Stimulated activated effector memory CD8-positive, alpha-beta T cell treated with anti-CD3 and anti-CD28 coated beads, Interleukin-12 subunit alpha, Interleukin-12 subunit beta, amount 100 ng/mL, for 72 hours (primary cell): Measurements from ENCODE around the gene SARDH.

Experiments
- ATAC-seq: fragments of 150-1000 bp; cut with Tn5 transposase; 2 replicates; pipeline ENCODE4 v1.10.0; 2021
- DNase-seq, 2 donors: peaks; one replicate each; pipeline ENCODE4 v3.0.0; 2021 to 2022; ENCODE audit warnings: low spot score in 2 of 2
- H3K27ac Mint-ChIP-seq: one replicate; pipeline ENCODE4 v1.8.0; 2022; ENCODE audit warnings: mild to moderate bottlenecking, mixed read lengths
- H3K36me3 Mint-ChIP-seq: one replicate; pipeline ENCODE4 v1.8.0; 2022; ENCODE audit warnings: mild to moderate bottlenecking, mixed read lengths
- H3K4me1 Mint-ChIP-seq: one replicate; pipeline ENCODE4 v1.8.0; 2022; ENCODE audit warnings: mixed read lengths
- H3K4me3 Mint-ChIP-seq: one replicate; pipeline ENCODE4 v1.8.0; 2022; ENCODE audit warnings: mild to moderate bottlenecking, mixed read lengths
- H3K9me3 Mint-ChIP-seq: one replicate; pipeline ENCODE4 v1.8.0; 2022; ENCODE audit warnings: mixed read lengths

Gene SARDH

GRCh38 chr9:133658442-133659431 lies 79.4 kb downstream of the SARDH start:
- ATAC-seq, result no peak
- Mint-ChIP-seq H3K9me3 (no peaks in the 10 kb centered on the region), H3K4me1 (peaks cover 6% of the 10 kb centered on the region), H3K27ac (no peak overlapping the region), H3K4me3 (no peak overlapping the region), H3K36me3 (no peaks in the 10 kb centered on the region)
- no peak for DNase-seq

DNA sequence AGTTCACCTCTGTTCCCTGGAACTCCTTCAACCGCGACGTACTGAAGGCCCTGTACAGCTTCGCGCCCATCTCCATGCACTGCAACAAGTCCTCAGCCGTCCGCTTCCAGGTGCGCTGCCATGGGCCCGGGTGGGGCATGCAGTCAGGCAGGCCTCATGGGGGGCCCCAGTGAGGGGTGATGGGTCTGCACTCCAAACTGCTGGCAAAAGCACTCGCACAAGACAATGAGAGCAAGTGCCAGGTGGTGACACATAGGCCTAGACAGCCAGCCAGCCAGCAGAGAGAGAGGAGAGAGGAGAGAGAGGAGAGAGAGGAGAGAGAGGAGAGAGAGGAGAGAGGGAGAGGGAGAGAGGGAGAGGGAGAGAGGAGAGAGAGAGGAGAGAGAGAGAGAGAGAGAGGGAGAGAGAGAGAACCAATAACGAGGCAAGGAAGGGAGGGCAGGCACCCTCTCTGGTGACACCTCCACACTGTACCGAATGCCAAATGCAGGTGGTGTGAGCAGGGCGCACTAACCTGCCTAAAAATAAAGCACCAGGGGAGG lies 81.0 kb downstream of the SARDH start:
- H3K4me1 Mint-ChIP-seq, result peaks cover 6% of the 10 kb centered on the region
- no peaks in the 10 kb centered on the region for H3K9me3 Mint-ChIP-seq
- no peak overlapping the region for H3K4me3 Mint-ChIP-seq
- DNase-seq (no peak), ATAC-seq (no peak)
- H3K27ac Mint-ChIP-seq, result no peak overlapping the region
- no peaks in the 10 kb centered on the region for H3K36me3 Mint-ChIP-seq

- Mint-ChIP-seq H3K36me3 (no peaks in the 10 kb centered on the region), H3K9me3 (no peaks in the 10 kb centered on the region), H3K4me3 (no peak overlapping the region), H3K4me1 (peaks cover 6% of the 10 kb centered on the region), H3K27ac (no peak overlapping the region)
- no peak for ATAC-seq
- no peak for DNase-seq
These were observed 81.7 kb downstream of the SARDH start for GRCh38 chr9:133656211-133657119.

- Mint-ChIP-seq H3K4me1 (peaks cover 6% of the 10 kb centered on the region), H3K9me3 (no peaks in the 10 kb centered on the region), H3K27ac (no peak overlapping the region), H3K36me3 (no peaks in the 10 kb centered on the region), H3K4me3 (no peak overlapping the region)
- DNase-seq (no peak), ATAC-seq (no peak)
These were observed 82.5 kb downstream of the SARDH start for GRCh38 chr9:133655701-133656100.

DNA sequence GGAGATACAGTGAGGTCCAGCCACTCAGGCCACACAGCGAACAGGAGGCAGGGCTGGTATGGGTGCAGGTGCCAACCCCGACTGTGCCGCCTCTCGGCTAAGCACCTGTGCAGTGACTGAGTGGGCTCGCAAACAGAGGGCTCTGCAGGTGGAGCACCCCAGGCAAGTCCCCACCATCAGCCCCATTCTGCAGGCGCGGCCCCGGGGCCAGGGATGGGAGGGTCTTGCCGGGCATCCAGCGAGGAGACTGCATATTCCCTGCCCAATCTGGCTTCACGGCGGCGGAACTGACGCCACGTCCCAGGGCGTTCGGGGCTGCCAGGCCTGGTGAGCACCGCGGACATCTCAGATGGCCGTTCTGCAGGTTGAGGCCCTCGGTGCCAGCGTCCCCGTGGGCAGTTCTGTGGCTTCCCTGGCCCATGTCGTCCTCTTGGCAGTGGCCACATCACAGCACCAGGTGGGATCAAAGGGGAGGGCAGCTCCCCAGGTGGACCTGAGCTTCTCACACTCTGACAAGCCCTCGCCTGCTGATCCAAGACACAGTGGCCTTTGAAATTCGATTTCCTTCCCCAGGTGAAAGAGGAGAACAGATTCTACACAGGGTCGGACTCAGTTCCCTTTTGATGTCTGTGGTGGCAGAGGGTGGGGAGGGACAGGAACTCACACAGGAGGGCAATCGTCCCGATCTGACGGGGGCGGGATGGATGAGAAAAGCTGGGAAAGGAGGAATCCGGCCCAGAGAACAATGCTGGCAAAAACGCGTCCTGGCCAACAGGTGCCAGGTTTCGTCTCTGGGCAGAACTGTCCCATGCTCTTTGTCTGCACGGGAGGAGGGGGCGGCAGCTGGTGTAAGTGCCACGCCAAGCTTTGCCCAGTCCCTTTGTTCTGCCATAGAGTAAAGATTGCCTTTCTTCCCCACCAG lies 83.2 kb downstream of the SARDH start:
- no peak for ATAC-seq
- H3K4me3 Mint-ChIP-seq, result no peak overlapping the region

DNA sequence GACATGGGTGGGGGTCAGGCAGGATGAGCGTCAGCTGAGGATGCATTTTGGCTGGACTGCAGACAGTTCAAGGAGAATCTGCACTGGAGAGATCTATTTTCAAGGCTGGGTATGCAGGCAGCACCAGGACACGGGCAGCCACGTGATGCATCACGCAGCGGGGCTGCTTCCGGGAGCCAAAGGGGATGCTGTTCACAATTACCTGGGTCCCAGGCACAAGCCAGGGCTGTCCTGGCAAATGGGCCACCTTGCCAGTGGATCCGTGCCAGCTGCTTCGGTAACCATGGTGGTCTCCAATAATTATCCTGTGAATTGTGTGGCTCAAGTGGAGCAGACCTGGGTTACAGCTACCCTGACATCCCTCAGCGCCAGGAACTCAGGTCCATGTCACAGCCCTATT lies 84.5 kb downstream of the SARDH start:
- no peaks in the 10 kb centered on the region for H3K9me3 Mint-ChIP-seq
- no peak overlapping the region for H3K4me3 Mint-ChIP-seq
- no peaks in the 10 kb centered on the region for H3K4me1 Mint-ChIP-seq
- DNase-seq, result no peak
- H3K36me3 Mint-ChIP-seq, result no peaks in the 10 kb centered on the region
- no peak for ATAC-seq
- peak overlapping the region; percentile 48 for H3K27ac Mint-ChIP-seq

More for the DNA sequence above, 83.2 kb downstream of the SARDH start:
- no peak for DNase-seq
- H3K27ac Mint-ChIP-seq, result no peak overlapping the region
- H3K9me3 Mint-ChIP-seq, result no peaks in the 10 kb centered on the region
- peaks cover 3% of the 10 kb centered on the region for H3K4me1 Mint-ChIP-seq
- H3K36me3 Mint-ChIP-seq, result no peaks in the 10 kb centered on the region

GRCh38 chr9:133650026-133650425 lies 88.1 kb downstream of the SARDH start:
- H3K4me1 Mint-ChIP-seq, result no peaks in the 10 kb centered on the region
- H3K9me3 Mint-ChIP-seq, result no peaks in the 10 kb centered on the region
- H3K36me3 Mint-ChIP-seq, result no peaks in the 10 kb centered on the region
- DNase-seq (no peak), ATAC-seq (no peak)
- H3K4me3 Mint-ChIP-seq, result no peak overlapping the region
- H3K27ac Mint-ChIP-seq, result no peak overlapping the region

GRCh38 chr9:133649194-133649593 lies 89.0 kb downstream of the SARDH start:
- DNase-seq (no peak), ATAC-seq (no peak)
- Mint-ChIP-seq H3K4me1 (no peaks in the 10 kb centered on the region), H3K9me3 (no peaks in the 10 kb centered on the region), H3K36me3 (no peaks in the 10 kb centered on the region), H3K4me3 (no peak overlapping the region), H3K27ac (no peak overlapping the region)

- no peak for DNase-seq
- H3K4me1 Mint-ChIP-seq, result no peaks in the 10 kb centered on the region
- ATAC-seq, result no peak
- no peak overlapping the region for H3K4me3 Mint-ChIP-seq
- H3K27ac Mint-ChIP-seq, result no peak overlapping the region
- no peaks in the 10 kb centered on the region for H3K9me3 Mint-ChIP-seq
- no peaks in the 10 kb centered on the region for H3K36me3 Mint-ChIP-seq
These were observed 90.2 kb downstream of the SARDH start for GRCh38 chr9:133647765-133648469.

DNA sequence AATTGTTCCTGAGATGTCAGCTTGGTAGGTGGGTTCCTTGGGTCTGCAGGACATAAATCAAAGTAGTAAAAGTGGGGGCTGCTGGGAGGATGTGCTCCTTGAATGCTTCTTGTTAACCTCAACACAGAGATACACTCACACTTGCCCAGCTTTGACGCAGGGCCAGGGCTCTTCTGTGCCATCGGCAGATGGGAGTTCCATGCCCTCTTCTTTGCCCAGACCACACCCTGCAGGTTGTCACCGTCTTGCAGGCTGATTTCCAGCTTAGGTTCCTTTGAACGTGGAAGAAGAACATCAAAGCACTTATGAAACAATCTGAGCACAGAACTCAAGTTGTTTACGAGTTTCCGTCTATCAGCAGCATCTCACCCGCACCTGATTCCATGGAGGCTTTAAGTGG lies 91.0 kb downstream of the SARDH start:
- Mint-ChIP-seq H3K4me1 (no peaks in the 10 kb centered on the region), H3K36me3 (no peaks in the 10 kb centered on the region), H3K4me3 (no peak overlapping the region), H3K27ac (no peak overlapping the region), H3K9me3 (no peaks in the 10 kb centered on the region)
- ATAC-seq, result no peak
- DNase-seq, result no peak

DNA sequence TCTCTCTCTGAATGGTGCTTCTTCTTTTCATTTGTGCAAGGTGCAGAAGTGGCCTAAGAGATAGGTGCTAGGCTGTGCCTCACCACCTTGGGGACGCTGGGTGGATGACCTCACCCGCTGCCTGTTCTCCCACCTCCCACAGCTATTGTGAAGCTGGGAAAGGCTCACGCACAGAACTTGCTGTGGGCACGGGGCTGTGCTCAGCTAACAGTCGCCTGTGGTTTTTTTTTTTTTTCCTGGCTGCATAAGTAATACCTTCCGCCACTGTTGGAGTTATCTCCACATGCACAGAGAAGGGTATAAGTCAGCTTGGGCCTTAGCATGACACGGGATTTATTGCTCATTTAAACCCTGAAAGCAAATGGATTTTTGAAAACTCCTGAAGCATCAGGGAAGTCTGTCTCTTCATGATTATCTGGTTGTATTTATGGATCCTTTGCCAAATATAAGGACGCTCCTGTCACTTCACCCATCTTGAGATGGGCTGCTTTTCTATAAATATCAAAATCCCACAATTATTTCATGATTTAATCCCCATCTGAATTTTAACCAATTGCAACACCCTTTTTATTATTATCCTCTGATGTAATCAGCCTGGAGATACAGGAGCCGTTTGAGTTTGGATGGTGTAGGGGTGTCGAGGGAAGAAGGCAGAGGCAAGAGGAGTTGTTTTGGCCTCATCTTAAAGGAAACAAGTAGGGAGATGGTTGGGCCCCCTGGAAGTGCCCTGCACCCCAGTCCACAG lies 93.0 kb downstream of the SARDH start:
- no peak for ATAC-seq
- H3K36me3 Mint-ChIP-seq, result no peaks in the 10 kb centered on the region
- H3K4me1 Mint-ChIP-seq, result no peaks in the 10 kb centered on the region
- H3K27ac Mint-ChIP-seq, result no peak overlapping the region
- no peaks in the 10 kb centered on the region for H3K9me3 Mint-ChIP-seq
- DNase-seq, result no peak
- no peak overlapping the region for H3K4me3 Mint-ChIP-seq

GRCh38 chr9:133643978-133644760 lies 94.0 kb downstream of the SARDH start:
- H3K4me1 Mint-ChIP-seq, result no peaks in the 10 kb centered on the region
- DNase-seq, result no peak
- no peak overlapping the region for H3K4me3 Mint-ChIP-seq
- no peak for ATAC-seq
- no peaks in the 10 kb centered on the region for H3K9me3 Mint-ChIP-seq
- no peaks in the 10 kb centered on the region for H3K36me3 Mint-ChIP-seq
- no peak overlapping the region for H3K27ac Mint-ChIP-seq

DNA sequence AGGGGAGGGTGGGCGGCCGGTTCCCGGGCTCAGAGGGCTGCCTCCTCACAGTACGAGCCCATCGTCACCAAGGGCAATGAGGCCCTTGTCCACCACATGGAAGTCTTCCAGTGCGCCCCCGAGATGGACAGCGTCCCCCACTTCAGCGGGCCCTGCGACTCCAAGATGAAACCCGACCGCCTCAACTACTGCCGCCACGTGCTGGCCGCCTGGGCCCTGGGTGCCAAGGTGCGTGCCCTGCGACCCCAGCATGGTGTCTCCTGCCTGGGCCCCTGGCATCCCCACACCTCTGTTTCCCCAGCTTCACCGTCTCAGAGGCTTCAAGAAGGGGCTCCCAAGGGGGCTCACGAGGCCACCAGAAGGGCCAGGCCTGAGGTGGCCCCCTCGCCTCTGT lies 94.8 kb downstream of the SARDH start:
- Mint-ChIP-seq H3K4me1 (no peaks in the 10 kb centered on the region), H3K9me3 (no peaks in the 10 kb centered on the region), H3K36me3 (no peaks in the 10 kb centered on the region), H3K27ac (no peak overlapping the region), H3K4me3 (no peak overlapping the region)
- ATAC-seq, result no peak
- DNase-seq, result no peak
